Right lobe of liver (tissue), 4 donors: ENCODE data around the gene TTC7B.

ENCODE experiments used
- CTCF ChIP-seq, 4 donors: fragments of 200-600 bp in 3 of 4; fragments of 450-650 bp in 1 of 4; IDR thresholded peaks; one replicate each; pipeline versions ENCODE4 v1.5.1 to v1.8.0; 2016 to 2022; ENCODE audit warnings: antibody characterized with exemption in 4 of 4, mild to moderate bottlenecking in 2 of 4
- POLR2A ChIP-seq: fragments of 450-650 bp; IDR thresholded peaks from one replicate; pipeline ENCODE4 v1.6.1; 2017; ENCODE audit warnings: antibody characterized with exemption, mild to moderate bottlenecking
- donor health status: DM: no; HTN: no; CAD: no.
- donor health status: DM: no; HTN: no; CAD: no.
- donor health status: DM: no; HTN: yes; CAD: no.

- TF ChIP-seq CTCF (IDR thresholded peaks at IDR 0.05) (no peak), POLR2A (no peak)
These were observed 190.8 kb downstream of the TTC7B start for GRCh38 chr14:90625445-90625844.
